ENCODE measurements around the gene RBM12.

DNA sequence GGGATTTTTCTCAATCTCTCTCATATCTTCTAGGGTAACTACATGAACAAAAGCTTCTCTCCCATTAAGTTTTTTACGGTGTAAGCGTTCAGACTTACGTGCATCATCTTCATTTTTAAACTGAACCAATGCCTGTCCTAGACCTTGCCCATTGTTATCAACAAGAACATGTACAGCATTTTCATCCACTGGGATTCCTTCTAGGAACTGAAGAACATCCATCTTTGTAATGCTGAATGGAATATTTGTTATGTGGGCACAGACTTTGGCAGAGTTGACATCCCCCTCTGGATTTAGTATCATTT, 11.3 kb downstream of the RBM12 start:
- TF ChIP-seq POLR2A (IDR thresholded peaks at IDR 0.05; ENCODE audit: low read depth, low read length) (no peak), POLR2AphosphoS5 (IDR thresholded peaks at IDR 0.05; ENCODE audit: low read depth, low read length) (no peak), POU2F2 (IDR thresholded peaks at IDR 0.05; ENCODE audit: low read depth, low read length) (no peak), TAF1 (IDR thresholded peaks at IDR 0.05; ENCODE audit: low read depth, low read length) (no peak), PAX5 (IDR thresholded peaks at IDR 0.05; ENCODE audit: insufficient read depth, low read length, severe bottlenecking) (no peak)

Data from GM12891 (cell line).